KOPT-K1 (cell line): ENCODE measurements around the gene IL17D.

Experiments
- H3K27ac ChIP-seq: fragments of 200-600 bp; sonication (generic); 2 replicates; pipeline ENCODE4 v1.5.1; 2016; ENCODE audit warnings: antibody characterized with exemption, mild to moderate bottlenecking, low read depth, low read length; ENCODE audit not compliant: poor library complexity, severe bottlenecking
- H3K36me3 ChIP-seq: fragments of 200-600 bp; sonication (generic); 2 replicates; pipeline ENCODE4 v1.5.1; 2017; ENCODE audit warnings: antibody characterized with exemption, mild to moderate bottlenecking, low read length, moderate library complexity; ENCODE audit not compliant: insufficient read depth
- H3K9me3 ChIP-seq: fragments of 200-600 bp; sonication (generic); 2 replicates; pipeline ENCODE4 v1.5.1; 2017; ENCODE audit warnings: antibody characterized with exemption, low read length, mild to moderate bottlenecking; ENCODE audit not compliant: insufficient read depth, poor library complexity, severe bottlenecking

Gene IL17D

GRCh38 chr13:20682061-20682460, 21.4 kb upstream of the IL17D start:
- Histone ChIP-seq H3K9me3 (no peaks in the 10 kb centered on the region), H3K36me3 (no peaks in the 10 kb centered on the region), H3K27ac (no peak overlapping the region)

- H3K36me3 ChIP-seq = no peaks in the 10 kb centered on the region
- no peaks in the 10 kb centered on the region for H3K9me3 ChIP-seq
- no peak overlapping the region for H3K27ac ChIP-seq
Observed at GRCh38 chr13:20684041-20684440, 19.5 kb upstream of the IL17D start.

- Histone ChIP-seq H3K9me3 (no peaks in the 10 kb centered on the region), H3K36me3 (no peaks in the 10 kb centered on the region), H3K27ac (no peak overlapping the region)
Observed at GRCh38 chr13:20684546-20684945, 19.0 kb upstream of the IL17D start.

- no peaks in the 10 kb centered on the region for H3K9me3 ChIP-seq
Observed at GRCh38 chr13:20685092-20685491, 18.4 kb upstream of the IL17D start.

GRCh38 chr13:20686167-20686566, 17.3 kb upstream of the IL17D start:
- Histone ChIP-seq H3K27ac (no peak overlapping the region), H3K36me3 (no peaks in the 10 kb centered on the region), H3K9me3 (no peaks in the 10 kb centered on the region)

More at GRCh38 chr13:20685092-20685491, 18.4 kb upstream of the IL17D start:
- no peak overlapping the region for H3K27ac ChIP-seq
- H3K36me3 ChIP-seq = no peaks in the 10 kb centered on the region

- H3K36me3 ChIP-seq = no peaks in the 10 kb centered on the region
- H3K9me3 ChIP-seq = no peaks in the 10 kb centered on the region
- no peak overlapping the region for H3K27ac ChIP-seq
Observed at GRCh38 chr13:20686863-20687579, 16.5 kb upstream of the IL17D start.

GRCh38 chr13:20689291-20689690, 14.2 kb upstream of the IL17D start:
- no peaks in the 10 kb centered on the region for H3K36me3 ChIP-seq
- H3K9me3 ChIP-seq = no peaks in the 10 kb centered on the region
- H3K27ac ChIP-seq = no peak overlapping the region

- no peaks in the 10 kb centered on the region for H3K36me3 ChIP-seq
- H3K27ac ChIP-seq = no peak overlapping the region
- no peaks in the 10 kb centered on the region for H3K9me3 ChIP-seq
Observed at GRCh38 chr13:20691616-20692015, 11.9 kb upstream of the IL17D start.

GRCh38 chr13:20696073-20696472, 7.4 kb upstream of the IL17D start:
- H3K36me3 ChIP-seq = no peaks in the 10 kb centered on the region
- no peaks in the 10 kb centered on the region for H3K9me3 ChIP-seq
- H3K27ac ChIP-seq = no peak overlapping the region

- no peaks in the 10 kb centered on the region for H3K9me3 ChIP-seq
- no peaks in the 10 kb centered on the region for H3K36me3 ChIP-seq
- no peak overlapping the region for H3K27ac ChIP-seq
Observed at GRCh38 chr13:20699715-20700114, 3.8 kb upstream of the IL17D start.

GRCh38 chr13:20700288-20700687, 3.2 kb upstream of the IL17D start:
- H3K36me3 ChIP-seq = no peaks in the 10 kb centered on the region
- H3K27ac ChIP-seq = no peak overlapping the region
- H3K9me3 ChIP-seq = no peaks in the 10 kb centered on the region

- Histone ChIP-seq H3K27ac (no peak overlapping the region), H3K9me3 (no peaks in the 10 kb centered on the region)
Observed at GRCh38 chr13:20701461-20701860, 2.0 kb upstream of the IL17D start.

GRCh38 chr13:20702530-20702914, 977 bp upstream of the IL17D start:
- H3K9me3 ChIP-seq = no peaks in the 10 kb centered on the region
- H3K27ac ChIP-seq = no peak overlapping the region
- H3K36me3 ChIP-seq = no peaks in the 10 kb centered on the region

More at GRCh38 chr13:20701461-20701860, 2.0 kb upstream of the IL17D start:
- no peaks in the 10 kb centered on the region for H3K36me3 ChIP-seq

- Histone ChIP-seq H3K36me3 (no peaks in the 10 kb centered on the region), H3K9me3 (no peaks in the 10 kb centered on the region), H3K27ac (no peak overlapping the region)
Observed at GRCh38 chr13:20703780-20704458, 420 bp downstream of the IL17D start.

GRCh38 chr13:20704459-20705069, 1.1 kb downstream of the IL17D start:
- Histone ChIP-seq H3K36me3 (no peaks in the 10 kb centered on the region), H3K27ac (no peak overlapping the region), H3K9me3 (no peaks in the 10 kb centered on the region)
